HTR-8/SVneo (cell line): ENCODE data around the gene ADAMTS17.
"Not testable (repeated sequence)": the region's sequence is repeated elsewhere in the genome, so short reads cannot be mapped to it uniquely, and the experiment has no call there.

Experiments used
- DNase-seq: peaks from one replicate; pipeline ENCODE4 v3.0.0; 2011; ENCODE audit warnings: low spot score, mixed read lengths; ENCODE audit not compliant: insufficient read length
- FAIRE-seq: peaks from 2 replicates; lab custom pipeline; 2011; peaks lifted over from hg19 to GRCh38; lab: Jason Lieb, UNC

The ADAMTS17 gene

GRCh38 chr15:99944131-99944530 is 397.6 kb downstream of the ADAMTS17 start:
- FAIRE-seq (no peak), DNase-seq (no peak)

GRCh38 chr15:99943466-99943865 is 398.3 kb downstream of the ADAMTS17 start:
- FAIRE-seq (no peak), DNase-seq (no peak)

GRCh38 chr15:99932676-99933402 is 408.9 kb downstream of the ADAMTS17 start:
- DNase-seq (no peak), FAIRE-seq (no peak)

- FAIRE-seq (no peak), DNase-seq (no peak)
Measured at GRCh38 chr15:99931703-99932603, 409.8 kb downstream of the ADAMTS17 start.

GRCh38 chr15:99930696-99931095 is 411.1 kb downstream of the ADAMTS17 start:
- no peak for FAIRE-seq
- DNase-seq: no peak

GRCh38 chr15:99929266-99929665 is 412.5 kb downstream of the ADAMTS17 start:
- DNase-seq (no peak), FAIRE-seq (no peak)

GRCh38 chr15:99928429-99928981 is 413.3 kb downstream of the ADAMTS17 start:
- DNase-seq (peak; percentile 68), FAIRE-seq (peak; percentile 33)

- not testable (repeated sequence) for FAIRE-seq
Measured at GRCh38 chr15:99926532-99926931, 415.2 kb downstream of the ADAMTS17 start.

GRCh38 chr15:99925661-99926461 is 415.9 kb downstream of the ADAMTS17 start:
- no peak for FAIRE-seq
- DNase-seq: peak; percentile 21

More at GRCh38 chr15:99926532-99926931, 415.2 kb downstream of the ADAMTS17 start:
- not testable (repeated sequence) for DNase-seq

- no peak for FAIRE-seq
- DNase-seq: no peak
Measured at GRCh38 chr15:99923711-99924110, 418.1 kb downstream of the ADAMTS17 start.
